ENCODE data around the gene CYP3A5. TPM values are rescaled to one million over a fixed set of nuclear protein-coding genes. Genes with fewer than 3 reads are reported as not detected.

Gene CYP3A5
- total RNA-seq, 1 experiment from 2014 or later, result 9.1 TPM

GRCh38 chr7:99623702-99624447, 55.9 kb downstream of the CYP3A5 start:
- Histone ChIP-seq H3K9me3 (ENCODE audit: low read depth, low read length, poor library complexity, severe bottlenecking) (no peaks in the 10 kb centered on the region), H3K27me3 (replicated peaks; ENCODE audit: insufficient read depth, low read depth, low read length, poor library complexity) (no peaks in the 10 kb centered on the region), H3K4me3 (ENCODE audit: low read depth, low read length, poor library complexity, severe bottlenecking) (no peak overlapping the region), H3K27ac (ENCODE audit: low read depth, low read length, poor library complexity, severe bottlenecking) (no peak overlapping the region), H3K4me1 (ENCODE audit: insufficient read depth, low read length, poor library complexity, severe bottlenecking) (no peaks in the 10 kb centered on the region), H3K36me3 (ENCODE audit: insufficient read depth, low read length, poor library complexity, severe bottlenecking) (peaks cover 90% of the 10 kb centered on the region)
- no TSS peak for BruUV-seq (replicated peaks)
- TF ChIP-seq CTCF (conservative IDR thresholded peaks at IDR 0.05; ENCODE audit: low read depth, low read length) (no peak), EZH2 (IDR thresholded peaks at IDR 0.05; ENCODE audit: borderline replicate concordance, low read depth, low read length, poor library complexity, severe bottlenecking) (no peak)
- ChIA-PET POLR2A (ENCODE audit: low non-redundant PET) (interaction anchor here (0.7 kb wide), 1 partner anchor 286 kb away, joined by 6 read pairs; no protein-coding TSS in a partner anchor), CTCF (no interaction called here)
- no peak for DNase-seq (ENCODE audit: low spot score)
- intact Hi-C loops (cut with micrococcal nuclease; ENCODE audit: unreplicated experiment), result no loop called here

- H3K36me3 ChIP-seq (ENCODE audit: insufficient read depth, low read length, poor library complexity, severe bottlenecking), result peaks cover 89% of the 10 kb centered on the region
- BruUV-seq (replicated peaks), result no TSS peak
These were observed 56.6 kb downstream of the CYP3A5 start for GRCh38 chr7:99623091-99623693.

GRCh38 chr7:99622596-99622995, 57.2 kb downstream of the CYP3A5 start:
- POLR2A ChIA-PET (ENCODE audit: low non-redundant PET), result no interaction called here
- H3K4me1 ChIP-seq (ENCODE audit: insufficient read depth, low read length, poor library complexity, severe bottlenecking), result peaks cover 3% of the 10 kb centered on the region
- no TSS peak for BruUV-seq (replicated peaks)
- CTCF ChIA-PET, result no interaction called here
- H3K36me3 ChIP-seq (ENCODE audit: insufficient read depth, low read length, poor library complexity, severe bottlenecking), result peaks cover 84% of the 10 kb centered on the region
- TF ChIP-seq EZH2 (IDR thresholded peaks at IDR 0.05; ENCODE audit: borderline replicate concordance, low read depth, low read length, poor library complexity, severe bottlenecking) (no peak), CTCF (conservative IDR thresholded peaks at IDR 0.05; ENCODE audit: low read depth, low read length) (no peak)
- H3K4me3 ChIP-seq (ENCODE audit: low read depth, low read length, poor library complexity, severe bottlenecking), result no peak overlapping the region
- no peaks in the 10 kb centered on the region for H3K9me3 ChIP-seq (ENCODE audit: low read depth, low read length, poor library complexity, severe bottlenecking)
- H3K27ac ChIP-seq (ENCODE audit: low read depth, low read length, poor library complexity, severe bottlenecking), result no peak overlapping the region
- no peak for DNase-seq (ENCODE audit: low spot score)
- no peaks in the 10 kb centered on the region for H3K27me3 ChIP-seq (replicated peaks; ENCODE audit: insufficient read depth, low read depth, low read length, poor library complexity)
- intact Hi-C loops (cut with micrococcal nuclease; ENCODE audit: unreplicated experiment), result no loop called here

More at GRCh38 chr7:99623091-99623693, 56.6 kb downstream of the CYP3A5 start:
- ChIA-PET POLR2A (ENCODE audit: low non-redundant PET) (no interaction called here), CTCF (no interaction called here)
- Histone ChIP-seq H3K9me3 (ENCODE audit: low read depth, low read length, poor library complexity, severe bottlenecking) (no peaks in the 10 kb centered on the region), H3K27me3 (replicated peaks; ENCODE audit: insufficient read depth, low read depth, low read length, poor library complexity) (no peaks in the 10 kb centered on the region), H3K27ac (ENCODE audit: low read depth, low read length, poor library complexity, severe bottlenecking) (no peak overlapping the region), H3K4me1 (ENCODE audit: insufficient read depth, low read length, poor library complexity, severe bottlenecking) (no peaks in the 10 kb centered on the region), H3K4me3 (ENCODE audit: low read depth, low read length, poor library complexity, severe bottlenecking) (no peak overlapping the region)
- TF ChIP-seq CTCF (conservative IDR thresholded peaks at IDR 0.05; ENCODE audit: low read depth, low read length) (no peak), EZH2 (IDR thresholded peaks at IDR 0.05; ENCODE audit: borderline replicate concordance, low read depth, low read length, poor library complexity, severe bottlenecking) (no peak)
- intact Hi-C loops (cut with micrococcal nuclease; ENCODE audit: unreplicated experiment), result no loop called here
- no peak for DNase-seq (ENCODE audit: low spot score)
